Glomerular visceral epithelial cell (primary cell): ENCODE data around the gene CAPN7.

Experiments used
- DNase-seq: peaks from one replicate; pipeline ENCODE4 v3.0.0-alpha.2; 2016; ENCODE audit errors: extremely low spot score

Gene CAPN7

GRCh38 chr3:15276028-15276724 is 70.1 kb downstream of the CAPN7 start:
- peak; percentile 42 for DNase-seq

- no peak for DNase-seq
These were observed 71.9 kb downstream of the CAPN7 start for GRCh38 chr3:15277861-15278500.

- no peak for DNase-seq
These were observed 73.2 kb downstream of the CAPN7 start for GRCh38 chr3:15279205-15279604.

- DNase-seq: no peak
These were observed 73.8 kb downstream of the CAPN7 start for GRCh38 chr3:15279671-15280402.

GRCh38 chr3:15280853-15281532 is 74.9 kb downstream of the CAPN7 start:
- DNase-seq: peak; percentile 66

GRCh38 chr3:15281817-15282216 is 75.8 kb downstream of the CAPN7 start:
- DNase-seq: no peak

- no peak for DNase-seq
These were observed 77.7 kb downstream of the CAPN7 start for GRCh38 chr3:15283702-15284101.

- no peak for DNase-seq
These were observed 78.3 kb downstream of the CAPN7 start for GRCh38 chr3:15284121-15284889.

- no peak for DNase-seq
These were observed 80.0 kb downstream of the CAPN7 start for GRCh38 chr3:15286022-15286421.

GRCh38 chr3:15287565-15288330 is 81.7 kb downstream of the CAPN7 start:
- no peak for DNase-seq

GRCh38 chr3:15288331-15289035 is 82.4 kb downstream of the CAPN7 start:
- DNase-seq: no peak

GRCh38 chr3:15289661-15290060 is 83.6 kb downstream of the CAPN7 start:
- DNase-seq: no peak

GRCh38 chr3:15290736-15291135 is 84.7 kb downstream of the CAPN7 start:
- DNase-seq: no peak

GRCh38 chr3:15291589-15292541 is 85.8 kb downstream of the CAPN7 start:
- no peak for DNase-seq

- no peak for DNase-seq
These were observed 86.9 kb downstream of the CAPN7 start for GRCh38 chr3:15292765-15293522.

- DNase-seq: peak; percentile 35
These were observed 88.9 kb downstream of the CAPN7 start for GRCh38 chr3:15294929-15295328.

- DNase-seq: peak; percentile 75
These were observed 89.5 kb downstream of the CAPN7 start for GRCh38 chr3:15295506-15295905.
